GM12801 (cell line): Measurements from ENCODE around the gene OARD1.

Experiments
- CTCF ChIP-seq: IDR thresholded peaks from one replicate; pipeline ENCODE4 v1.5.1; 2011; ENCODE audit warnings: control low read depth; ENCODE audit not compliant: insufficient read length; ENCODE audit errors: extremely low read depth

Gene OARD1

GRCh38 chr6:41039060-41039998, 32.8 kb downstream of the OARD1 start, which contains the start of gene UNC5CL:
Gene UNC5CL (minus strand): TSS chr6:41039221. CDS start chr6:41035074, 4,147 bp downstream.
- TF ChIP-seq CTCF, result no peak

GRCh38 chr6:41038205-41038604, 34.0 kb downstream of the OARD1 start:
- TF ChIP-seq CTCF, result no peak

GRCh38 chr6:41037107-41037900, 34.9 kb downstream of the OARD1 start:
- no peak for TF ChIP-seq CTCF

DNA sequence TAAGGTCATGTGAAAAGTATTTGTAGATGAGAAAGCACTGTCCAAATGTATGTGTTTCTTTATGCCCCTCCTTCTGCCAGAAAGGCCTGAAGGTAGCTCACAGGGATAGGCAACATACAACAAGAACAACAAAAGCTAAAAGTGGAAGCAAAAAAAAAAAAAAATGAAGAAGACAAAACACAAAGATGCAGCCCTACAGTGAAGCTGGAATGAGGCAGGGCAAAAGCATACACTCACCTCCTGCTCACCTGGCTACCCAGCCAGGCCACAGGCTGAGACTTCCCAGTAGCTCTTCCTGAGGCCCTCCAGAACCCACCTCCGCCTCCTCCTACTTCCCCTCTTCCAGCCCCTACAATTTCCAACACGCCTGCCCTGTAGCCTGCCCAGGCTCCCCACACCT, 35.6 kb downstream of the OARD1 start:
- TF ChIP-seq CTCF, result no peak

DNA sequence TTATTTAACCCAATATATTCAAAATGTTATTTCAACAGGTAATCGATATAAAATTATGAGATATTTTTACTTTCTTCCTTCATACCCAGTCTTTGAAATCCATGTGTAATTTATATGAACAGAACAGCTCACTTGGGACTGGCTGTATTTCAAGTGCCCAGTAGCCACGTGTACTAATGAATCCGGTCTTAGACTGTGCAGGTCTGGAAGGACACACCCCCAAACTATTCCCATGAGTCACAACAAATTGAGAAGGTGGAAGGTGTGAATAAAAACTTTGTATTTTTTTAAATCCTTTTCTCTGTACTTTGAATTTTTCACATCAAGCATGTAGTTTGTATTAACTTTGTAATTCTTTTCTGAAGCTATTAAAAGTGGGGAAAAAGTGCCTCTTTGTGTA, 36.0 kb downstream of the OARD1 start:
- TF ChIP-seq CTCF, result no peak

- TF ChIP-seq CTCF, result no peak
Measured at GRCh38 chr6:41033776-41034175, 38.4 kb downstream of the OARD1 start.

GRCh38 chr6:41032830-41033229, 39.3 kb downstream of the OARD1 start:
- TF ChIP-seq CTCF, result no peak
